AG09309 (cell line): ENCODE results near the gene OLAH.
A peak's percentile ranks its signal among the peaks of the same experiment; 100 is the strongest.

ENCODE experiments used
- DNase-seq: peaks from one replicate; pipeline ENCODE4 v3.0.0-alpha.2; 2010; ENCODE audit warnings: low read depth
- H3K4me3 ChIP-seq: 2 replicates; pipeline ENCODE4 v1.5.1; 2011; ENCODE audit warnings: mild to moderate bottlenecking, low read depth, low read length, moderate library complexity; ENCODE audit not compliant: control insufficient read depth
- CTCF ChIP-seq: IDR thresholded peaks from 2 replicates; pipeline ENCODE4 v1.5.1; 2011; ENCODE audit warnings: mild to moderate bottlenecking, low read depth, low read length, inconsistent platforms; ENCODE audit not compliant: insufficient read depth, control insufficient read depth; ENCODE audit errors: missing control alignments

OLAH gene

DNA sequence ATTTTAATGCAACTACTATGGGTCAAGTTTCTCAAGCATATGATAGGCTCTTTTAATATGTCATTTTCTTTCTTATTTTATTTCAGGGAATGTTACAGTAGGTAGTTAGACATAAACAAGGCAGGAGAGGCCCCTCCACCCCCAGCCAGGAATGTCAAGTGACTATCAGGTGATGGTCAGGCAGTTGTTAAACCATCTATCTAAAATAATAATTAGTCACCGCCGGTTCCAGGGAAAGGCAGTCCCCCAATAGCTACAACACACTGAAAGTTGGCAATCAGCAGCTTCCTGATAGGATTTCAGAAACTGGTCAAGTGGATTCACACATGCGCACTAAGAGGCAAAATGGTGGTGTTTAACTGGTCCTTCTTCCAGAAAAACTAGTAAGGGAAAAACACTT lies 9.3 kb downstream of the OLAH start:
- no peak overlapping the region for H3K4me3 ChIP-seq
- no peak for DNase-seq
- TF ChIP-seq CTCF = no peak

GRCh38 chr10:15058689-15059088 lies 14.9 kb downstream of the OLAH start:
- DNase-seq = no peak
- no peak overlapping the region for H3K4me3 ChIP-seq
- TF ChIP-seq CTCF = no peak

- no peak overlapping the region for H3K4me3 ChIP-seq
- TF ChIP-seq CTCF = no peak
- DNase-seq = no peak
Measured at GRCh38 chr10:15059914-15060313, 16.2 kb downstream of the OLAH start.

DNA sequence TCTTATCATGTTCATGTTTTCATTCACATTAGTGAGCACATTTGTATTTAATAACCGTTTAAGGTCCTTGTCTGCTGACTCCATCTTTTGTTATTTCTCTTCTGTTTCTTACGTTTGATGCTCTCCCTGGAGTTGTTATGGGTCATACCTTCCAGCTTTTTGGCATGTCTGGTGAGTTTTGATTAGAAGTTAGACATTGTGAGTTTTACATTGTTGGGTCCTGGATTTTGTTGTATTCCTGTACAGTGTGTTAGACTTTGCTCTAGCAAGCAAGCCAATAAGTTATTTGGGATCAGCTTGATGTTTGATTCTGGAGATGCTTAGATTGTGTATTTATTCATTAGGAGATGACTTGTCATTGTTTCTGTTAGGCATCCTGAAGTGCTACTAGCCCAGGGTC lies 16.9 kb downstream of the OLAH start:
- no peak overlapping the region for H3K4me3 ChIP-seq
- TF ChIP-seq CTCF = no peak
- DNase-seq = no peak

DNA sequence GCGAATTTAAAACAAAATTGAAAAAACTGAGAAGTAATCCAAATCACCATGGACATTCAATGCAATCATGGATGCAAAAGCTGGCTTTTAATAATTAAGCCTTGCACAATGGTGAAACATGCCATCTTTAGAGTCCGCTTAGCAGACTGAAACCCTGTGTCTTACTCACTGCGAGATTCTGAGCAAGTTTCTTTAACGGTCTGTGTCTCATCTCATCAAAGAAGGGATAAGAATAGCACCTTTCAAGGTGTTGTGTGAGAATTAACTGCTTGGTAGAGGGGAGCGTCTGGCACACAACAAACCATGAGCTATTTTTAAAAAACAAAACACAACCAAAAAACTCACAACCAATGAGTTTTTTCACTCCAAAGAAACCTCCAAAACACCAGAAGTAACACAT lies 23.4 kb downstream of the OLAH start:
- no peak for TF ChIP-seq CTCF
- H3K4me3 ChIP-seq = no peak overlapping the region
- DNase-seq = no peak

GRCh38 chr10:15068802-15069201 lies 25.1 kb downstream of the OLAH start:
- DNase-seq = peak; percentile 33
- H3K4me3 ChIP-seq = no peak overlapping the region
- TF ChIP-seq CTCF = no peak

- H3K4me3 ChIP-seq = no peak overlapping the region
- DNase-seq = no peak
- TF ChIP-seq CTCF = no peak
Measured at GRCh38 chr10:15069230-15069629, 25.5 kb downstream of the OLAH start.
